A673 (cell line): ENCODE data around the gene ADGRA1. TPM values are rescaled to one million over a fixed set of nuclear protein-coding genes. Genes with fewer than 3 reads are reported as not detected.

Experiments used
- BruUV-seq: library from RNA; stranded (reverse); fragments of 400-500 nt; replicated peaks from 2 replicates; lab custom pipeline; 2021; lab: Mats Ljungman, UMichigan
- CTCF ChIA-PET: fragments of 300-600 bp; sonication (Branson Sonifier 250); formaldehyde crosslinking; loops from one replicate; lab custom pipeline; 2022; ENCODE audit warnings: antibody characterized with exemption; lab: Charles Lee
- POLR2A ChIA-PET: fragments of 300-600 bp; sonication (Branson Sonifier 250); formaldehyde crosslinking; loops from one replicate; lab custom pipeline; 2022; ENCODE audit warnings: antibody characterized with exemption; ENCODE audit not compliant: low non-redundant PET; lab: Charles Lee
- DNase-seq: peaks from one replicate; pipeline ENCODE4 v3.0.0-alpha.2; 2015; ENCODE audit warnings: low spot score
- H3K27ac ChIP-seq: fragments of 200-600 bp; sonication (generic); 2 replicates; pipeline ENCODE4 v1.5.1; 2016; ENCODE audit warnings: mixed run types, low read depth, mild to moderate bottlenecking, mixed read lengths, antibody characterized with exemption, low read length; ENCODE audit not compliant: poor library complexity, severe bottlenecking
- H3K27me3 ChIP-seq: fragments of 200-600 bp; sonication (generic); replicated peaks from 2 replicates; pipeline ENCODE4 v1.6.1; 2017; ENCODE audit warnings: mixed run types, low read depth, mild to moderate bottlenecking, mixed read lengths, antibody characterized with exemption, low read length; ENCODE audit not compliant: insufficient read depth, poor library complexity
- H3K36me3 ChIP-seq: fragments of 200-600 bp; sonication (generic); 2 replicates; pipeline ENCODE4 v1.6.1; 2016; ENCODE audit warnings: mixed run types, mild to moderate bottlenecking, mixed read lengths, antibody characterized with exemption, low read length; ENCODE audit not compliant: insufficient read depth, poor library complexity, severe bottlenecking
- H3K4me1 ChIP-seq: fragments of 200-600 bp; sonication (generic); 2 replicates; pipeline ENCODE4 v1.6.1; 2017; ENCODE audit warnings: mixed run types, mild to moderate bottlenecking, mixed read lengths, antibody characterized with exemption, low read length; ENCODE audit not compliant: insufficient read depth, poor library complexity, severe bottlenecking
- H3K4me3 ChIP-seq: fragments of 200-600 bp; sonication (generic); 2 replicates; pipeline ENCODE4 v1.5.1; 2016; ENCODE audit warnings: low read depth, mixed run types, mild to moderate bottlenecking, mixed read lengths, low read length; ENCODE audit not compliant: poor library complexity, severe bottlenecking
- H3K9me3 ChIP-seq: fragments of 200-600 bp; sonication (generic); 2 replicates; pipeline ENCODE4 v1.6.1; 2016; ENCODE audit warnings: mixed run types, low read depth, mild to moderate bottlenecking, mixed read lengths, antibody characterized with exemption, low read length; ENCODE audit not compliant: poor library complexity, severe bottlenecking
- EZH2 ChIP-seq: fragments of 200-600 bp; sonication (generic); IDR thresholded peaks from 2 replicates; pipeline ENCODE4 v1.6.1; 2017; ENCODE audit warnings: borderline replicate concordance, low read depth, mild to moderate bottlenecking, mixed read lengths, antibody characterized with exemption, low read length; ENCODE audit not compliant: poor library complexity, severe bottlenecking
- intact Hi-C: fragments of 100-400 bp; cut with micrococcal nuclease; formaldehyde crosslinking; loops from one replicate; pipeline ENCODE4 v1.10.0; 2022; ENCODE audit not compliant: unreplicated experiment
- total RNA-seq: library from RNA; stranded (reverse); gene quantifications from 2 replicates; pipeline ENCODE4 v1.2.3, GENCODE V29; 2021
- TF ChIP-seq, protein P1 (sequence below): fragments of 300-800, 200-600 bp; sonication (generic); conservative IDR thresholded peaks from 2 replicates; pipeline ENCODE4 v1.5.1; 2017; ENCODE audit warnings: low read depth, mild to moderate bottlenecking, antibody characterized with exemption, low read length, moderate library complexity, mixed read lengths

ADGRA1 gene
- total RNA-seq, 1 experiment from 2014 or later: 0.82 TPM

DNA sequence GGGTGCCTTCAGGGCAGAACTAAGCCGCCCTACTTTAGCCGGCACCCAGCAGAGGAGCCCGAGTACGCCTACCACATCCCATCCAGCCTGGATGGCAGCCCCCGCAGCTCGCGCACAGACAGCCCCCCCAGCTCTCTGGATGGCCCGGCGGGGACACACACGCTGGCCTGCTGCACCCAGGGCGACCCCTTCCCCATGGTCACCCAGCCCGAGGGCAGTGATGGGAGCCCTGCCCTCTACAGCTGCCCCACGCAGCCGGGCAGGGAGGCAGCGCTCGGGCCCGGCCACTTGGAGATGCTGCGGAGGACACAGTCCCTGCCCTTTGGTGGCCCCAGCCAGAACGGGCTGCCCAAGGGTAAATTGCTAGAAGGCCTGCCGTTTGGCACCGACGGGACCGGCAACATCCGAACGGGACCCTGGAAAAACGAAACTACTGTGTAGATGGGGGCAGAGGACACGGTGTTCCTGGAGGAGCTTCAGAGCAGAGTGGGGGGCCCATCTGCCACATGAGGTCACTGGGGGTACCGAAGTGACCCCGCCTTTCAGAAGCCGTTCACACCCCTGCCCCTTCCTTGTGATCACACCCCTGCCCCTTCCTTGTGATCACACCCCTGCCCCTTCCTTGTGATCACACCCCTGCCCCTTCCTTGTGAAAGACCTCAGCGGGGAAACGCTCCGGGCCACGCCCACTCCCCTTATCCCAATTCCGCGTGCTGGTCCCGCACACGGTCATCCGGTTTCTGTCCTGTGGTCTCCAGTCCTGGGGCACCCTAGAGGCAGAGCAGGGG, 41.5 kb downstream of the ADGRA1 start:
- H3K9me3 ChIP-seq: no peaks in the 10 kb centered on the region
- intact Hi-C loops: loop anchor here (10.0 kb wide), 3 partner anchors 194 to 474 kb away; no protein-coding TSS in a partner anchor
- ChIA-PET CTCF (no interaction called here), POLR2A (no interaction called here)
- H3K4me3 ChIP-seq: no peak overlapping the region
- H3K36me3 ChIP-seq: no peaks in the 10 kb centered on the region
- no TSS peak for BruUV-seq
- peaks cover 6% of the 10 kb centered on the region for H3K27me3 ChIP-seq
- H3K4me1 ChIP-seq: no peaks in the 10 kb centered on the region
- TF ChIP-seq, protein P1, sequence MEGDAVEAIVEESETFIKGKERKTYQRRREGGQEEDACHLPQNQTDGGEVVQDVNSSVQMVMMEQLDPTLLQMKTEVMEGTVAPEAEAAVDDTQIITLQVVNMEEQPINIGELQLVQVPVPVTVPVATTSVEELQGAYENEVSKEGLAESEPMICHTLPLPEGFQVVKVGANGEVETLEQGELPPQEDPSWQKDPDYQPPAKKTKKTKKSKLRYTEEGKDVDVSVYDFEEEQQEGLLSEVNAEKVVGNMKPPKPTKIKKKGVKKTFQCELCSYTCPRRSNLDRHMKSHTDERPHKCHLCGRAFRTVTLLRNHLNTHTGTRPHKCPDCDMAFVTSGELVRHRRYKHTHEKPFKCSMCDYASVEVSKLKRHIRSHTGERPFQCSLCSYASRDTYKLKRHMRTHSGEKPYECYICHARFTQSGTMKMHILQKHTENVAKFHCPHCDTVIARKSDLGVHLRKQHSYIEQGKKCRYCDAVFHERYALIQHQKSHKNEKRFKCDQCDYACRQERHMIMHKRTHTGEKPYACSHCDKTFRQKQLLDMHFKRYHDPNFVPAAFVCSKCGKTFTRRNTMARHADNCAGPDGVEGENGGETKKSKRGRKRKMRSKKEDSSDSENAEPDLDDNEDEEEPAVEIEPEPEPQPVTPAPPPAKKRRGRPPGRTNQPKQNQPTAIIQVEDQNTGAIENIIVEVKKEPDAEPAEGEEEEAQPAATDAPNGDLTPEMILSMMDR: no peak
- no peak for TF ChIP-seq EZH2
- no peak for DNase-seq
- no peak overlapping the region for H3K27ac ChIP-seq

DNA sequence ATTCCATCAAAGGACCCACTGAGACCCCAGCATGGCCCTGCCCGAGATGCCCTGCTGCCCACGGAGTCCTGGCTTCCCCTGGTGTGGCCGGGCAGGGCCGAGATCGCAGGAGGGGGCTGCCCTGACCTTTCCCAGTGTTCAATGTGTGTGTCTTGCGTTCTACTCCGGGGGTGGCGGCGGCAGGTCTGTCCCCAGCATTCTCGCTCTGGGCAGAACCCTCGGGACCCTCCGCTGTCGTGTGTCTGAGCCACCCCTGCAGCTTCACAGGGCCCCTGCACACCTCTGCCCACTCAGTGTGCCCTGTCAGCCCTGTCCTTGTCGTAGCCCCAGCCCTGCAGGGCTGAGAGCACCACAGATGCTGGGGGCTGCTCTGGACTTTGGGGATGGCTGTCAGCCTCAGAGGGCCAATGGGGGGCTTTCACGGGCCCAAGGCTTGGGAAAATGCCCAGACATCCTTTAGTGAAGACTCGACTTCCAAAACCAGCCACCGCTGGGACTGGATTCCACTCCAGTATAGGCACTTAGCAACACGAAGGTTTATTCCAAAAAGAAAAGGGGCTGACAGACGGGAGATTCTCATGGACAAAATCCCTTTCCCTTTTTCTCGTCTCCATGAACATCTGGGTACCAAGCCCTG, 42.3 kb downstream of the ADGRA1 start:
- DNase-seq: no peak
- POLR2A ChIA-PET: no interaction called here
- Histone ChIP-seq H3K27me3 (peaks cover 2% of the 10 kb centered on the region), H3K36me3 (no peaks in the 10 kb centered on the region), H3K4me1 (no peaks in the 10 kb centered on the region), H3K9me3 (no peaks in the 10 kb centered on the region), H3K27ac (no peak overlapping the region), H3K4me3 (no peak overlapping the region)
- intact Hi-C loops: loop anchor here (10.0 kb wide), 3 partner anchors 195 to 475 kb away; no protein-coding TSS in a partner anchor
- TF ChIP-seq, protein P1: no peak
- TF ChIP-seq EZH2: no peak
- no TSS peak for BruUV-seq
- CTCF ChIA-PET: no interaction called here

DNA sequence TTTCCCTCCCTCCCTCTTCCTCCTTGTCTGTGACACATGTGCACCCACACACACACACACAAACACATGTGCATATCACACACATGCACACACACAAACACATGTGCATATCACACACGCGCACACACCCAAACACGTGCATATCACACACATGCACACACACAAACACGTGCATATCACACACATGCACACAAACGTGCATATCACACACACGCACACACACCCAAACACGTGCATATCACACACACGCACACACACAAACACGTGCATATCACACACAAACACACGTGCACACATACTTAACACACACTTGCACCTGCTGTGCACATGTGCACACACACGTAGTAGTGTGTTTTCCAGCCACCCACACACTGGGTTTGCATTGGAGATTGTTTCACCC, 42.9 kb downstream of the ADGRA1 start:
- CTCF ChIA-PET: no interaction called here
- intact Hi-C loops: no loop called here
- Histone ChIP-seq H3K27me3 (no peaks in the 10 kb centered on the region), H3K27ac (no peak overlapping the region), H3K9me3 (no peaks in the 10 kb centered on the region), H3K4me3 (no peak overlapping the region), H3K4me1 (no peaks in the 10 kb centered on the region), H3K36me3 (no peaks in the 10 kb centered on the region)
- no TSS peak for BruUV-seq
- DNase-seq: no peak
- TF ChIP-seq, protein P1: no peak
- no peak for TF ChIP-seq EZH2
- POLR2A ChIA-PET: no interaction called here
